ENCODE data around the gene AKAP5. TPM values are rescaled to one million over a fixed set of nuclear protein-coding genes. Genes with fewer than 3 reads are reported as not detected.

Gene AKAP5, protein sequence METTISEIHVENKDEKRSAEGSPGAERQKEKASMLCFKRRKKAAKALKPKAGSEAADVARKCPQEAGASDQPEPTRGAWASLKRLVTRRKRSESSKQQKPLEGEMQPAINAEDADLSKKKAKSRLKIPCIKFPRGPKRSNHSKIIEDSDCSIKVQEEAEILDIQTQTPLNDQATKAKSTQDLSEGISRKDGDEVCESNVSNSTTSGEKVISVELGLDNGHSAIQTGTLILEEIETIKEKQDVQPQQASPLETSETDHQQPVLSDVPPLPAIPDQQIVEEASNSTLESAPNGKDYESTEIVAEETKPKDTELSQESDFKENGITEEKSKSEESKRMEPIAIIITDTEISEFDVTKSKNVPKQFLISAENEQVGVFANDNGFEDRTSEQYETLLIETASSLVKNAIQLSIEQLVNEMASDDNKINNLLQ
- under 1 TPM; 0.88 TPM for total RNA-seq

DNA sequence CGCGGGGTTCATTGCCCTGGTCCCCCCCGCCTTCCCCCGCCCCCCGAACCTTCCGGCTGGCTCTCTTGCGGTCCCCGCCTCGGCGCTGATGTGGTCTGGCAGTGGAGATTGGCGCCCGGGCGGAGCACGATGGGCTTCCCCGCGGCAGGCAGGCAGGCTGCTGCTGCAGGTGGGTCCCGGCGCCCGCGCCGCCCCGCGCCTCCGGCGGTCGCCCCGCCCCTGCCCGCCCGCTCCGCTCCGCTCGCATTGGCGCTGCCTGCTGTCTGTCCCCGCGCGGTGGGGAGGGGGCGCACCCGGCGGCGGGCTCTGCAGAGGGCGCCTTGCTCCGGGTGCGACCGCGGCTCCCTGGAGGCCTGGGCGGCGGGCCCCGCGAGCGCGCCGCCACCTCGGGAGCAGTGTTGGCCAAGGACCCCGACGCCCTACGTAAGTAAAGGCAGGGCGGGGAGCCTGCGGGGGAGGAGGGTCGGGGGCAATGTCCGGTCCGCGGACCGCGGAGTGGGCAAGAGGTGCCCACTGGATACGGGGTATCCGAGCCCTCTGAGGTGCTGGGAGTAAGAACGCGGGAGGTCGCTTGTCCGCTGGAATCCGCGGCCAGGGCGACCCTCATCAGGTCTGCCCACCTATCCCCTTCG lies at the start of gene AKAP5:
TSS of gene AKAP5 (plus strand) at position 309 of the 632 bp plus-strand sequence. CDS start 2,896 bp downstream, outside the sequence.
- H3K27ac Mint-ChIP-seq: no peak within 1 kb of the TSS
- peak; percentile 66 for DNase-seq
- no peaks in the 10 kb centered on the region for H3K9me3 Mint-ChIP-seq
- CTCF ChIA-PET: interaction anchor here (1.2 to 2.3 kb wide), 6 partner anchors 13 to 122 kb away, joined by 5 to 12 read pairs (median 8); no protein-coding TSS in a partner anchor
- POLR2A ChIA-PET: interaction anchor here (0.7 to 3.2 kb wide), 10 partner anchors 13 to 78 kb away, joined by 3 to 15 read pairs (median 3); partner anchors contain the start of genes MTHFD1 and ZBTB1
- peaks cover 11% of the 10 kb centered on the region for H3K36me3 Mint-ChIP-seq (ENCODE audit: low read depth)
- H3K4me1 Mint-ChIP-seq: peaks cover 33% of the 10 kb centered on the region
- peak within 1 kb of the TSS; percentile 78 for H3K4me3 Mint-ChIP-seq
- peaks cover 4% of the 10 kb centered on the region for H3K27me3 Mint-ChIP-seq

DNA sequence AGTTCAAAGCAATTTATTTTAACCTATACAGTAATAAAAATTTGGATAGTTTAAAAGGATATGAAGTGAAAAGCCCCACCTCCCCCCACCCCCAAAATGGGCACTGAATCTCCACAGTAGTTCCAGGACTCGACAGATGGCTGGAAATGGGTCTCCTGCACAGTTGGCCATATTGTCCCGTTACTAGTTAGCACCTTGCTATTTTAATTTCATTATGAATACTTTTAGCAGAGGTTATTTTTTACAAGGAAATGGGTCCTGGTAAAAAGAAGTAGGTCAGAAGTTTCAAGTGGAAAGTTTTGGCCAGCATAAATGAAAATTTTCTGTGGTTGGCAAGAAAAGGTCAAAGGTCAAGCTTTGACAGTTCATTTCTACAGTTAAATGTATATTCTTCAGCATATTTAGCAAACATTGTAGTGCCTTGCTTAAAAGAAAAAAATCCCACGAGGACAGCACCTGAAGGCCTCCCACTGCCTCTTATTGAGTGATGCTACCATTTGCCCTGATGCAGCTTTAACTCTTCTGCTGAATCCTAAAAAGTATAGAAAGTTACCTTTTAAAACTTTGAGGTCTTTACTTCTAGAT lies 48.9 kb upstream of the AKAP5 start:
- Mint-ChIP-seq H3K9me3 (no peaks in the 10 kb centered on the region), H3K4me1 (peaks cover 33% of the 10 kb centered on the region)
- CTCF ChIA-PET: interaction anchor here (0.6 to 7.1 kb wide), 2 partner anchors 13 to 423 kb away, joined by 3 to 62 read pairs; no protein-coding TSS in a partner anchor

DNA sequence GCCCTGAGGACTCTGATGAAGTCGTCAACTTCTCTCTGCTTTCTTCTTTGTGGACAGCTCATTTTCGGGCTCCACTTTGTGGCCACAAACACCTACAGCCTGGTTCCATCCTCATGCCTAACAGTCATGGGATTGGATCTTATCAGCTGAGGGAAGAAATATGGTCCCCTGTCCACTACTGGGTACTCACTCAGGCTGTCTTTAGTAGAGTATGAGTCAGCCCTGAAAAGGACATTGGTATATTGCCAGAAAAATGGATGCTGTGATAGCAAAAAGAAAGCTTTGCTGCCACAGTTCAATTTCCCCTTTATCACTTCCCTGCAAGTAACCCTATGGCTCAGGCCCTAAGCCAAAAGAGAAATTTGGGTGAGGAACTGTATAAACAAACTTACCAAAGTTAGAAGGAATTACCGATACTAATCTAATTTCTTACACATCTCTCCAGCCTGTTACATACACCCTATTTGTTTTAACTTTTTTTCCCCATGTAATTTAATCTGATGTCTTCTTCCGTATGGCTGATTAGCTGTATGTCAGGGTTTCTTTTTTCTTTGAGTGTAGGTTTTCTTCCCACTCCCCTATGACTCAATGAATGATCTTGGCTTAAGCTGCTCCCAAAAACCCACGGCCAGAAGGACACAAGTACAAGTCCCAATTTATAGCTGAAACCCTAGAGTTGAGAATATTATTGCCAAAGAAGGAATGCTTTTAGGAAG lies 48.1 kb upstream of the AKAP5 start:
- H3K36me3 Mint-ChIP-seq (ENCODE audit: low read depth): peaks cover 67% of the 10 kb centered on the region
- H3K4me3 Mint-ChIP-seq: no peak overlapping the region
- H3K4me1 Mint-ChIP-seq: peaks cover 32% of the 10 kb centered on the region
- H3K9me3 Mint-ChIP-seq: no peaks in the 10 kb centered on the region
- CTCF ChIA-PET: interaction anchor here (0.6 to 7.1 kb wide), 2 partner anchors 12 to 424 kb away, joined by 3 to 62 read pairs; no protein-coding TSS in a partner anchor
- POLR2A ChIA-PET: interaction anchor here (0.7 kb wide), 1 partner anchor 30 kb away, joined by 3 read pairs; no protein-coding TSS in a partner anchor
- H3K27me3 Mint-ChIP-seq: no peaks in the 10 kb centered on the region
- H3K27ac Mint-ChIP-seq: no peak overlapping the region
- DNase-seq: no peak

More for the DNA sequence above, 48.9 kb upstream of the AKAP5 start:
- POLR2A ChIA-PET: interaction anchor here (0.7 kb wide), 1 partner anchor 29 kb away, joined by 3 read pairs; no protein-coding TSS in a partner anchor
- Mint-ChIP-seq H3K4me3 (no peak overlapping the region), H3K27ac (no peak overlapping the region), H3K36me3 (ENCODE audit: low read depth) (peaks cover 72% of the 10 kb centered on the region), H3K27me3 (no peaks in the 10 kb centered on the region)
- DNase-seq: no peak

DNA sequence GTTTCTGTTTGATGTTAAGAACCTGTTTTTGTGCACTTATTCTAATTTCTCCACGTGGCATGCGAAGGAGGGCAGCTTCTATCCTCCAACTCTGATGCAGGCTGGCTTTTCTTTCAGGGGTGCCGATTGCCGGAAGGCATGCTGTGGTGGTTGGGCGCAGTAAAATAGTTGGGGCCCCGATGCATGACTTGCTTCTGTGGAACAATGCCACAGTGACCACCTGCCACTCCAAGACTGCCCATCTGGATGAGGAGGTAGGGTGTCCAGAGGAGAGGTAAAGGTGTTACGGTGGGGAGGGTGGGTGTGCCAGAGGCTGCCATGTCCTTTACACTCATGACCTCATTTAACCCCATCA lies 47.6 kb upstream of the AKAP5 start:
- no peak overlapping the region for H3K4me3 Mint-ChIP-seq
- H3K4me1 Mint-ChIP-seq: peaks cover 36% of the 10 kb centered on the region
- CTCF ChIA-PET: interaction anchor here (7.1 kb wide), 1 partner anchor 12 kb away, joined by 62 read pairs; no protein-coding TSS in a partner anchor
- H3K36me3 Mint-ChIP-seq (ENCODE audit: low read depth): peaks cover 70% of the 10 kb centered on the region
- no peak overlapping the region for H3K27ac Mint-ChIP-seq
- no peaks in the 10 kb centered on the region for H3K27me3 Mint-ChIP-seq
- H3K9me3 Mint-ChIP-seq: no peaks in the 10 kb centered on the region
- DNase-seq: no peak
- POLR2A ChIA-PET: no interaction called here

DNA sequence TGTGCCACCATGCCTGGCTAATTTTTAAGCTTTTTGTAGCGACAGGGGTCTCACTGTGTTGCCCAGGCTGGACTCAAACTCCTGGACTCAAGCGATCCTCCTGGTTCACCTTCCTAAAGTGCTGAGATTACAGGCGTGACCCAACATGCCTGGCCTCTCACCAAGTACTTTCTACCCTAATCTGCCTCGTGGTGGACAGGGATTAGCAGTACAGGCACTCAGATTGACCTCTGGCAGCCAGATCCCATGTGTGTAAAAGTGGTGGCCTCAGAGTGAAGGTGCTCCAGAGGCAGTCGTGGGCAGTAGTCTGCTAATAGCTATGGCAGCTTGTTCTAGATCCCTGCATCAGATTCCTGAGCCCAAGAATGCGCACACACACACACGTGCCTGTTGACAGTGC lies 46.3 kb upstream of the AKAP5 start:
- Mint-ChIP-seq H3K27me3 (no peaks in the 10 kb centered on the region), H3K4me3 (no peak overlapping the region), H3K4me1 (peaks cover 41% of the 10 kb centered on the region), H3K36me3 (ENCODE audit: low read depth) (peaks cover 70% of the 10 kb centered on the region), H3K27ac (no peak overlapping the region), H3K9me3 (no peaks in the 10 kb centered on the region)
- no peak for DNase-seq
- ChIA-PET CTCF (interaction anchor here (7.1 kb wide), 1 partner anchor 11 kb away, joined by 62 read pairs; no protein-coding TSS in a partner anchor), POLR2A (no interaction called here)

DNA sequence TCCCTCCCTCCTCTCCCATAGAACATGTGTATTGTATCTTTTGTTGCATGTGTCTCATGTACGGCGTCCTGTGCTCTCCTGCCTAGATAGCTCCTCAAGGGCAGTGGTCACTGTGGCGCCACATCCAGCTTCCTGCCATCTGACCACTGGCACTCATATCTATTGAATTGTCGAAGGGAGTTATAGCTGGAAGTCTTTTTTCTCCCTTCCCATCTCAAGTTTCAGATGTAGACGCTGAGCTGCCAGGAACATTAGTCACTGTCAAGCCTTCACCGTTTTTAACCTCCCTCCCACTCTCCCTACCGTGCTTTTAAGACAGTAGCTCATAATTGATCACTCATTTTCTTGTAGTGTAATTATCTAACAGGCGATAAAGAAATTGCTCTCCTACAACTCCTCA lies 44.1 kb upstream of the AKAP5 start:
- Mint-ChIP-seq H3K36me3 (ENCODE audit: low read depth) (peaks cover 76% of the 10 kb centered on the region), H3K27ac (no peak overlapping the region), H3K4me3 (no peak overlapping the region), H3K9me3 (no peaks in the 10 kb centered on the region), H3K27me3 (no peaks in the 10 kb centered on the region), H3K4me1 (peaks cover 34% of the 10 kb centered on the region)
- DNase-seq: no peak
- POLR2A ChIA-PET: no interaction called here
- CTCF ChIA-PET: interaction anchor here (0.6 to 7.1 kb wide), 3 partner anchors 8 to 470 kb away, joined by 3 to 62 read pairs (median 3); no protein-coding TSS in a partner anchor

DNA sequence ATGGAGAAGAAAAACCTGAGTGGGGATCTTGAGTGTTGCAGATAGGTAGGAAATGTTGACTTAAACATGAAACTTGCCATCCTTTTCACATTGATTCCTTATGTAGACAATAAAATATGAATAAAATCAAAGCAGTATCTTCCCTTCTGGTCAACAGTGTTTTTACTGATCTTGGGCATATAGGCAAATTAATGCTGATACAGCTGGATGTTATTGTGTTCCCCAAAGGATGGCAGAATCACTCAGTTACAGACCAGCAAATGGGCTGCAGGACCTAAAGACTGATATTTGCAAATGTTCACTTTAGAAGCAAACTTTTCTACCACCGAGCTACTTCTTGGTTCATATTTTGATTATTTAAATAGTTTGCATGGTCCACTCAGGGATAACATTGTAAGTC lies 43.3 kb upstream of the AKAP5 start:
- H3K9me3 Mint-ChIP-seq: no peaks in the 10 kb centered on the region
- H3K27me3 Mint-ChIP-seq: no peaks in the 10 kb centered on the region
- peaks cover 30% of the 10 kb centered on the region for H3K4me1 Mint-ChIP-seq
- no peak overlapping the region for H3K27ac Mint-ChIP-seq
- POLR2A ChIA-PET: interaction anchor here (1.3 to 2.8 kb wide), 2 partner anchors 34 to 82 kb away, joined by 4 to 15 read pairs; partner anchors contain the start of genes MTHFD1 and ZBTB1
- H3K36me3 Mint-ChIP-seq (ENCODE audit: low read depth): peaks cover 79% of the 10 kb centered on the region
- no peak overlapping the region for H3K4me3 Mint-ChIP-seq
- DNase-seq: no peak
- CTCF ChIA-PET: interaction anchor here (0.9 to 7.1 kb wide), 5 partner anchors 8 to 470 kb away, joined by 3 to 62 read pairs (median 4); no protein-coding TSS in a partner anchor

DNA sequence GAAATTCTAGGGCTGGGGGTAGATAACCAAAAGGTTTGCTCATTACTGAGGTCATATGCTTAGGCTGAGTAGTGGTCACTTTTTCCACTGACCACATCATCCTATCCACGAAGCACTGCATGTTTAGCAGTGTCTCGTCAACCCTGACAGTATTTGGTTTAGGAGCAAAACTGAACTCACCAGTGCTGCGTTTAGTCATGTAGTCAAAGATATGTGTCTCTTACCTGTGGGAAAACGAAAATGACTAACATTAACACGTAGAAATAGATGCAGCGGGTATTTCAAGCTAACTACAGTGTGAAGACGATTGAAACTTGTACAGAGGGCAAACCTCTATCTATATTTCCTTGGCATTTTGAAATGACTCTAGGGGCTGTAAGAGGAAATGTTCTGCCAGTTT lies 42.5 kb upstream of the AKAP5 start:
- ChIA-PET CTCF (interaction anchor here (0.9 to 2.0 kb wide), 3 partner anchors 9 to 88 kb away, joined by 3 to 4 read pairs (median 4); no protein-coding TSS in a partner anchor), POLR2A (interaction anchor here (0.7 to 2.8 kb wide), 4 partner anchors 22 to 82 kb away, joined by 3 to 15 read pairs (median 4); partner anchors contain the start of genes MTHFD1 and ZBTB1)
- no peaks in the 10 kb centered on the region for H3K27me3 Mint-ChIP-seq
- H3K4me1 Mint-ChIP-seq: peaks cover 27% of the 10 kb centered on the region
- no peak overlapping the region for H3K4me3 Mint-ChIP-seq
- no peak for DNase-seq
- peak overlapping the region; percentile 36 for H3K27ac Mint-ChIP-seq
- H3K36me3 Mint-ChIP-seq (ENCODE audit: low read depth): peaks cover 79% of the 10 kb centered on the region
- no peaks in the 10 kb centered on the region for H3K9me3 Mint-ChIP-seq

DNA sequence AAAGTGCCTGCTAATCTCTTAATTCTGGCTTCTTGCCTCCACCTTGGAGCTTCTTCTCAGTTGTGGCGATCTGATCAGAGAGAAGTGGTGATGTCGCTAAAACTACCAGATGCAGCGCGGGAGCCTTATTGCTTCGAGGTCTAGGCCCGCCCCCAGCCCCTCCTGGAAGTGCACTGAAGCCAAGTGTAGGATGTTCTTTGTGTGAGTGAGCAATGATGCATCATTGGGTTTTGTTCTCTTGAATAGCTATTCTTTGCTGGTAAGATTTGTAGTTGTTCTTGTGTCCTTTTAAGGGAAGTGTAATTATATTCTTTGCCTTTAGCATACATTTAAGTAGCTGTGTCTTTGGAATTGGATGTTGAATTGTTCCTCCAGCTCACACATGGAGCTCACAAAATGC lies 41.3 kb upstream of the AKAP5 start:
- Mint-ChIP-seq H3K36me3 (ENCODE audit: low read depth) (peaks cover 77% of the 10 kb centered on the region), H3K27me3 (no peaks in the 10 kb centered on the region), H3K4me3 (no peak overlapping the region), H3K9me3 (no peaks in the 10 kb centered on the region), H3K27ac (peak overlapping the region; percentile 18), H3K4me1 (peaks cover 27% of the 10 kb centered on the region)
- CTCF ChIA-PET: interaction anchor here (0.6 to 1.0 kb wide), 4 partner anchors 10 to 80 kb away, joined by 3 to 4 read pairs (median 4); no protein-coding TSS in a partner anchor
- DNase-seq: no peak
- POLR2A ChIA-PET: interaction anchor here (2.8 kb wide), 1 partner anchor 36 kb away, joined by 15 read pairs; the partner anchor contains the start of gene MTHFD1

DNA sequence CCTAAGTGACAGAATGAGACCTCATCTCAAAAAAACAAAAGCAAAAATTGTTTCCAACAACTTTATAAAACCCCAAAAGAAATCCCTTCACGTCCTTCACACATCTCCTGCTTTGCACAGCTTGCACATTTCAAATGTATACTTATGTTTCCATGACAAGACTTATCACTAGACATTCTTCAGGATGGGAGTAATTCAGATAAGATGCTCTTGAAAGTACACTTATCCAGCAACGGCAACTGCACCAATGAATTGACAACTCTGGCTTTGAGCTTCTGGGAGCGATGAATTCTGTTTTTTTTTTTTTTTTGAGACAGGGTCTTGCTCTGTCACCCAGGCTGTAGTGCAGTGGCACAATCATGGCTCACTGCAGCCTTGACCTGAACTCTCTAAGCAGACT lies 30.8 kb upstream of the AKAP5 start:
- POLR2A ChIA-PET: interaction anchor here (1.7 kb wide), 1 partner anchor 70 kb away, joined by 4 read pairs; the partner anchor contains the start of gene ZBTB1
- no peak overlapping the region for H3K27ac Mint-ChIP-seq
- CTCF ChIA-PET: interaction anchor here (0.7 to 2.4 kb wide), 3 partner anchors 12 to 202 kb away, joined by 6 to 11 read pairs (median 7); no protein-coding TSS in a partner anchor

DNA sequence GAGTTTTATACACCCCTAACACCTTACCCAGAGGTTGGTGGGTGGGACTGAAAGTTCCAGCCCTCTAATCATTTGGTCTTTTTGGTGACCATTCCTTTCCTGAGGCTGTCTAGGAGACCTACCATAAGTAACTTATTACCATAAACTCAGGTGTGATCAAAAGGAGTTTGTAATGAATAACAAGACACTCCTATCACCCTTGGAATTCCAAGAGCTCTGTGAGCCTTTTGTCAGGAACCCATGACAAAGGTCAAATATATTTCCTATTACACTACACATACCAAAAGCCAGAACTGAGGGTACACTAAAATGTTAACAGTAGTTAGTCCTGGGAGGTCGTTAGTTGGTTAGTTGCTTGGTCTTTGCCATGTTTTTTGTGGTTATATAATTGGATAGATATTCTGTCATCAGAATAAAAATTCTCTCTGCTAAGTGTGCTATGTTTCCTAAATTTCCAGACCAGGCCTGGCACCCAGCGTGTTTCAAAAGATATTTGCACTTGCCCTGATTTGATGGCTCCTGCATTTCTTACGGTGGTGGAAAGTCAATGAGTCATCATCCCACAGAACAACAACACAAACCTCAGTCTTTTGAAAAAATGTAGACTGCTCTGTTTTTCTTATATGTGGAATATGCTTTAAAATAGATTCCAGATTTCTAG lies 27.0 kb upstream of the AKAP5 start:
- Mint-ChIP-seq H3K9me3 (no peaks in the 10 kb centered on the region), H3K27ac (peak overlapping the region; percentile 60), H3K4me1 (peaks cover 18% of the 10 kb centered on the region), H3K27me3 (no peaks in the 10 kb centered on the region), H3K4me3 (no peak overlapping the region), H3K36me3 (ENCODE audit: low read depth) (peaks cover 68% of the 10 kb centered on the region)
- no peak for DNase-seq
- ChIA-PET CTCF (interaction anchor here (1.6 kb wide), 1 partner anchor 8 kb away, joined by 7 read pairs; no protein-coding TSS in a partner anchor), POLR2A (interaction anchor here (2.9 kb wide), 1 partner anchor 51 kb away, joined by 7 read pairs; the partner anchor contains the start of gene MTHFD1)

More for the DNA sequence above, 30.8 kb upstream of the AKAP5 start:
- no peak overlapping the region for H3K4me3 Mint-ChIP-seq
- H3K36me3 Mint-ChIP-seq (ENCODE audit: low read depth): peaks cover 63% of the 10 kb centered on the region
- no peaks in the 10 kb centered on the region for H3K9me3 Mint-ChIP-seq
- DNase-seq: no peak
- H3K4me1 Mint-ChIP-seq: peaks cover 18% of the 10 kb centered on the region
- no peaks in the 10 kb centered on the region for H3K27me3 Mint-ChIP-seq
